Mammary epithelial cell (primary cell): Measurements from ENCODE around the gene KCP.

Source experiments
- CTCF ChIP-seq, 2 donors: IDR thresholded peaks in 1 of 2; conservative IDR thresholded peaks in 1 of 2; 2 replicates each; pipeline ENCODE4 v1.5.1; 2011 to 2012; ENCODE audit warnings: inconsistent platforms in 2 of 2, low read length in 2 of 2, mild to moderate bottlenecking in 2 of 2, control low read depth in 1 of 2, low read depth in 1 of 2; ENCODE audit not compliant: insufficient read depth in 1 of 2; ENCODE audit errors: extremely low read depth in 1 of 2
- EZH2 ChIP-seq: IDR thresholded peaks from 2 replicates; pipeline ENCODE4 v1.6.1; 2012; ENCODE audit warnings: low read length, inconsistent platforms, borderline replicate concordance

DNA sequence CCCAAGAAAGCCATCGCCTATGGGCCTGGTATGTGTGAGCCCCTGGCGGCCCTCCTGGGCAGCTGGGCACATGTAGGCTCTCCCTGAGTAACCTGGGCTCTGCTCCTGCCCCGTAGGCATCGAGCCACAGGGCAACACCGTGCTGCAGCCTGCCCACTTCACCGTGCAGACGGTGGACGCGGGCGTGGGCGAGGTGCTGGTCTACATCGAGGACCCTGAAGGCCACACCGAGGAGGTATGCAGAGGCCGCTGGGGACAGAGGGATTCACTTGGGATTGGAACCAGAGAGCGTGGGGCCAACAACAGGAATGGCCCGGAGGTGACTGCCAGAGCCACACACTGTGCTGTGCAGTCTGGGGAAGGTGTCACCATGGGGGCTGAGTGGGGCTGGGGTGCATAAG lies 73.0 kb downstream of the KCP start:
- no peak for TF ChIP-seq CTCF (conservative IDR thresholded peaks at IDR 0.05 in 1 of 2, IDR thresholded peaks at IDR 0.05 in 1 of 2; ENCODE audit: extremely low read depth in 1 of 2, insufficient read depth in 1 of 2, low read depth in 1 of 2, low read length in 2 of 2)
- no peak for TF ChIP-seq EZH2
